Gastrocnemius medialis (tissue), 4 donors: ENCODE data around the gene LRRC51.

Source experiments
- POLR2A ChIP-seq, 2 donors: fragments of 450-650 bp; IDR thresholded peaks; one replicate each; pipeline ENCODE4 v1.6.1; 2017; ENCODE audit warnings: antibody characterized with exemption in 2 of 2, mild to moderate bottlenecking in 2 of 2, moderate library complexity in 2 of 2
- TF ChIP-seq, protein P1 (sequence below), 5 experiments: fragments of 450-650 bp in 3 of 5; fragments of 200-600 bp in 2 of 5; sonication (generic) in 2 of 5; IDR thresholded peaks in 4 of 5; conservative IDR thresholded peaks in 1 of 5; 1 replicate in 4 of 5; 2 replicates in 1 of 5; pipeline ENCODE4 v1.5.1; 2016 to 2019; ENCODE audit warnings: antibody characterized with exemption in 5 of 5, mild to moderate bottlenecking in 3 of 5, moderate library complexity in 3 of 5

DNA sequence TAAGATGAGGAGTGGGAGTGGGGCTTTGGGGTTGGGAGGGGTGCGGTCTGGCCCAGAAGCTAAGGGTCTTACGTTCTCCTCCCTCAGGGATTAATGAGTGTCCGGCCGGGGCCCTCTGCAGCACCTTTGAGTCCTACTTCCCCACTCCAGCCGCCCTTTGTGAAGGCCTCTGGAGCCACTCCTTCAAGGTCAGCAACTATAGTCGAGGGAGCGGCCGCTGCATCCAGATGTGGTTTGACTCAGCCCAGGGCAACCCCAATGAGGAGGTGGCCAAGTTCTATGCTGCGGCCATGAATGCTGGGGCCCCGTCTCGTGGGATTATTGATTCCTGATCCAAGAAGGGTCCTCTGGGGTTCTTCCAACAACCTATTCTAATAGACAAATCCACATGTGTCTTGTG is 58.9 kb downstream of the LRRC51 start:
- no peak for TF ChIP-seq POLR2A (IDR thresholded peaks at IDR 0.05)
- TF ChIP-seq, protein P1, sequence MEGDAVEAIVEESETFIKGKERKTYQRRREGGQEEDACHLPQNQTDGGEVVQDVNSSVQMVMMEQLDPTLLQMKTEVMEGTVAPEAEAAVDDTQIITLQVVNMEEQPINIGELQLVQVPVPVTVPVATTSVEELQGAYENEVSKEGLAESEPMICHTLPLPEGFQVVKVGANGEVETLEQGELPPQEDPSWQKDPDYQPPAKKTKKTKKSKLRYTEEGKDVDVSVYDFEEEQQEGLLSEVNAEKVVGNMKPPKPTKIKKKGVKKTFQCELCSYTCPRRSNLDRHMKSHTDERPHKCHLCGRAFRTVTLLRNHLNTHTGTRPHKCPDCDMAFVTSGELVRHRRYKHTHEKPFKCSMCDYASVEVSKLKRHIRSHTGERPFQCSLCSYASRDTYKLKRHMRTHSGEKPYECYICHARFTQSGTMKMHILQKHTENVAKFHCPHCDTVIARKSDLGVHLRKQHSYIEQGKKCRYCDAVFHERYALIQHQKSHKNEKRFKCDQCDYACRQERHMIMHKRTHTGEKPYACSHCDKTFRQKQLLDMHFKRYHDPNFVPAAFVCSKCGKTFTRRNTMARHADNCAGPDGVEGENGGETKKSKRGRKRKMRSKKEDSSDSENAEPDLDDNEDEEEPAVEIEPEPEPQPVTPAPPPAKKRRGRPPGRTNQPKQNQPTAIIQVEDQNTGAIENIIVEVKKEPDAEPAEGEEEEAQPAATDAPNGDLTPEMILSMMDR (IDR thresholded peaks at IDR 0.05 in 4 of 5, conservative IDR thresholded peaks at IDR 0.05 in 1 of 5): no peak
